Left ventricle myocardium superior (tissue), 1 donor: ENCODE measurements around the gene ASTN2. TPM values are rescaled to one million over a fixed set of nuclear protein-coding genes. Genes with fewer than 3 reads are reported as not detected.

Experiments used
- ATAC-seq: fragments of 200-7000 bp; cut with Tn5 transposase; one replicate; pipeline ENCODE4 v1.9.1; 2020; ENCODE audit warnings: mild to moderate bottlenecking, moderate library complexity
- DNase-seq: peaks from one replicate; pipeline ENCODE4 v3.0.0-alpha.2; 2020
- intact Hi-C: fragments of 100-400 bp; cut with micrococcal nuclease; formaldehyde crosslinking; loops from one replicate; pipeline ENCODE4 v1.11.0; 2022
- long read RNA-seq: library from polyadenylated mRNA; unstranded; transcript quantifications from one replicate; pipeline ENCODE4 v2.0.0, GENCODE V29; 2021
- total RNA-seq: library from RNA; stranded (reverse); fragmentation: NEBNext Ultra II Directional; extraction: Animal tissue kit (Norgen Biotek cat#: 25700); gene quantifications from one replicate; pipeline ENCODE4 v1.2.1, GENCODE V29; 2021
- donor health status: DM: no; HTN: yes; CAD: no; lungs with severe emphysema.

The ASTN2 gene
- total RNA-seq: 11.3 TPM
- long read RNA-seq, full-length matches to known transcripts: 3 of 28 reads
- long read RNA-seq, partial matches to known transcripts: 18 of 28 reads
- long read RNA-seq, other reads (novel, unspliced or antisense): 7 of 28 reads

GRCh38 chr9:117414906-117415331 lies at the start of gene ASTN2:
TSS of gene ASTN2 (minus strand) at chr9:117415057. CDS start at chr9:117414938, 119 bp downstream.
- intact Hi-C loops: no loop called here
- DNase-seq: peak; percentile 34
- peak; percentile 46 for ATAC-seq

GRCh38 chr9:117462861-117463260 lies 48.0 kb upstream of the ASTN2 start:
- DNase-seq (no peak), ATAC-seq (no peak)
- intact Hi-C loops: no loop called here

- no peak for DNase-seq
- intact Hi-C loops: no loop called here
- no peak for ATAC-seq
Measured at GRCh38 chr9:117461386-117461785, 46.5 kb upstream of the ASTN2 start.

- DNase-seq (no peak), ATAC-seq (no peak)
- intact Hi-C loops: no loop called here
Measured at GRCh38 chr9:117460743-117461142, 45.9 kb upstream of the ASTN2 start.

GRCh38 chr9:117459913-117460312 lies 45.1 kb upstream of the ASTN2 start:
- intact Hi-C loops: no loop called here
- DNase-seq (no peak), ATAC-seq (no peak)

GRCh38 chr9:117458066-117458465 lies 43.2 kb upstream of the ASTN2 start:
- intact Hi-C loops: no loop called here
- DNase-seq (no peak), ATAC-seq (no peak)

- DNase-seq (no peak), ATAC-seq (no peak)
- intact Hi-C loops: no loop called here
Measured at GRCh38 chr9:117454711-117455110, 39.9 kb upstream of the ASTN2 start.

- intact Hi-C loops: no loop called here
- DNase-seq: no peak
- no peak for ATAC-seq
Measured at GRCh38 chr9:117453737-117454136, 38.9 kb upstream of the ASTN2 start.

GRCh38 chr9:117451311-117451710 lies 36.5 kb upstream of the ASTN2 start:
- DNase-seq: no peak
- intact Hi-C loops: no loop called here
- ATAC-seq: no peak

GRCh38 chr9:117448066-117448465 lies 33.2 kb upstream of the ASTN2 start:
- ATAC-seq: no peak
- intact Hi-C loops: no loop called here
- DNase-seq: no peak

- no peak for DNase-seq
- intact Hi-C loops: no loop called here
- no peak for ATAC-seq
Measured at GRCh38 chr9:117445631-117446030, 30.8 kb upstream of the ASTN2 start.

- DNase-seq (no peak), ATAC-seq (no peak)
- intact Hi-C loops: no loop called here
Measured at GRCh38 chr9:117444501-117444900, 29.6 kb upstream of the ASTN2 start.

- DNase-seq (no peak), ATAC-seq (no peak)
- intact Hi-C loops: no loop called here
Measured at GRCh38 chr9:117437283-117437682, 22.4 kb upstream of the ASTN2 start.

- ATAC-seq: no peak
- DNase-seq: no peak
- intact Hi-C loops: no loop called here
Measured at GRCh38 chr9:117435630-117436261, 20.9 kb upstream of the ASTN2 start.

- DNase-seq (no peak), ATAC-seq (no peak)
- intact Hi-C loops: no loop called here
Measured at GRCh38 chr9:117434566-117434965, 19.7 kb upstream of the ASTN2 start.

- intact Hi-C loops: no loop called here
- DNase-seq (no peak), ATAC-seq (no peak)
Measured at GRCh38 chr9:117430813-117431212, 16.0 kb upstream of the ASTN2 start.

- ATAC-seq: no peak
- intact Hi-C loops: no loop called here
- no peak for DNase-seq
Measured at GRCh38 chr9:117427357-117427913, 12.6 kb upstream of the ASTN2 start.

- ATAC-seq (no peak), DNase-seq (no peak)
- intact Hi-C loops: no loop called here
Measured at GRCh38 chr9:117425566-117425965, 10.7 kb upstream of the ASTN2 start.

- no peak for DNase-seq
- intact Hi-C loops: no loop called here
- no peak for ATAC-seq
Measured at GRCh38 chr9:117424291-117424690, 9.4 kb upstream of the ASTN2 start.

- no peak for DNase-seq
- no peak for ATAC-seq
Measured at GRCh38 chr9:117418111-117418510, 3.3 kb upstream of the ASTN2 start.

GRCh38 chr9:117416856-117417255 lies 2.0 kb upstream of the ASTN2 start:
- intact Hi-C loops: no loop called here
- ATAC-seq: no peak
- DNase-seq: no peak

More at GRCh38 chr9:117418111-117418510, 3.3 kb upstream of the ASTN2 start:
- intact Hi-C loops: no loop called here
